MCF 10A (cell line): ENCODE results near the gene RNF150. TPM values are rescaled to one million over a fixed set of nuclear protein-coding genes. Genes with fewer than 3 reads are reported as not detected.

Source experiments
- BruUV-seq: library from RNA; stranded (reverse); fragments of 400-500 nt; replicated peaks from 2 replicates; lab custom pipeline; 2021; lab: Mats Ljungman, UMichigan
- CTCF ChIA-PET: fragments of 300-600 bp; sonication (Branson Sonifier 250); formaldehyde crosslinking; extraction: SDS; loops from one replicate; lab custom pipeline; 2021; ENCODE audit warnings: antibody characterized with exemption, inconsistent platforms; lab: Yijun Ruan, JAX
- POLR2A ChIA-PET: fragments of 300-600, 350-650 bp; sonication (Branson Sonifier 250); formaldehyde crosslinking; extraction: SDS; loops from one replicate; lab custom pipeline; 2020; ENCODE audit warnings: antibody characterized with exemption, inconsistent platforms; lab: Yijun Ruan, JAX
- DNase-seq: peaks from one replicate; pipeline ENCODE4 v3.0.0-alpha.2; 2018; ENCODE audit not compliant: unreplicated experiment
- H3K27ac Mint-ChIP-seq: one replicate; pipeline ENCODE4 v1.8.0; 2022; ENCODE audit warnings: mild to moderate bottlenecking, low read depth, mixed read lengths; ENCODE audit not compliant: unreplicated experiment
- H3K27me3 Mint-ChIP-seq: one replicate; pipeline ENCODE4 v1.8.0; 2022; ENCODE audit warnings: mixed read lengths; ENCODE audit not compliant: insufficient read depth, unreplicated experiment
- H3K36me3 Mint-ChIP-seq: one replicate; pipeline ENCODE4 v1.8.0; 2022; ENCODE audit warnings: mild to moderate bottlenecking, moderate library complexity, mixed read lengths; ENCODE audit not compliant: insufficient read depth, unreplicated experiment
- H3K4me1 Mint-ChIP-seq: one replicate; pipeline ENCODE4 v1.8.0; 2022; ENCODE audit warnings: mixed read lengths; ENCODE audit not compliant: insufficient read depth, unreplicated experiment
- H3K4me3 Mint-ChIP-seq: one replicate; pipeline ENCODE4 v1.8.0; 2022; ENCODE audit warnings: mild to moderate bottlenecking, moderate library complexity, mixed read lengths; ENCODE audit not compliant: unreplicated experiment
- H3K9me3 Mint-ChIP-seq: one replicate; pipeline ENCODE4 v1.8.0; 2022; ENCODE audit warnings: mixed read lengths; ENCODE audit not compliant: unreplicated experiment
- intact Hi-C: fragments of 100-400 bp; cut with micrococcal nuclease; formaldehyde crosslinking; loops from 2 replicates; pipeline ENCODE4 v1.14.1; 2022
- total RNA-seq: library from RNA; stranded (reverse); gene quantifications from 2 replicates; pipeline ENCODE4 v1.2.3, GENCODE V29; 2022
- TF ChIP-seq, protein P1 (sequence below): fragments of 200-600 bp; IDR thresholded peaks from one replicate; pipeline ENCODE4 v1.8.0; 2022; ENCODE audit warnings: antibody characterized with exemption, mild to moderate bottlenecking; ENCODE audit not compliant: unreplicated experiment

The RNF150 gene
- total RNA-seq, 1 experiment from 2014 or later: 0.44 TPM

DNA sequence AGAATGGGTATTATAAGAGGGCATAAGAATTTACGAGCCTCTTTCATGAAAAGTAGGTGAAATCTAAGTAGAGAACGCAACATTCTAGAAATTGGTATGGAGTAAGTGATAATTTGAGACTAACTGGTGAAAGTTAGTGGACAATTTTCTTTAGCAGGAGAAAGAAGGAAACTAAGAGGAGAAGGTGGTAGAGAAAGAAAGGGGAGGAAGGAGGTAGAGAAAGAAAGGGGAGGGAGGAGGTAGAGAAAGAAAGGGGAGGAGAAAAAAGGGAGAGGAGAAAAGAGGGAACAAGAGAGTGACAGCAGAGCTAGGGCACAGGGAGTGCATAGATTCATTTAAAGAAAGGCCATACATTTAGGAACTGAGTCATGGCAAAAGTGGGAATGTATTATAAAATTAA lies 94.1 kb downstream of the RNF150 start:
- BruUV-seq: no TSS peak
- CTCF ChIA-PET: interaction anchor here (0.6 kb wide), 1 partner anchor 96 kb away, joined by 3 read pairs; no protein-coding TSS in a partner anchor
- H3K27me3 Mint-ChIP-seq: no peaks in the 10 kb centered on the region
- TF ChIP-seq, protein P1, sequence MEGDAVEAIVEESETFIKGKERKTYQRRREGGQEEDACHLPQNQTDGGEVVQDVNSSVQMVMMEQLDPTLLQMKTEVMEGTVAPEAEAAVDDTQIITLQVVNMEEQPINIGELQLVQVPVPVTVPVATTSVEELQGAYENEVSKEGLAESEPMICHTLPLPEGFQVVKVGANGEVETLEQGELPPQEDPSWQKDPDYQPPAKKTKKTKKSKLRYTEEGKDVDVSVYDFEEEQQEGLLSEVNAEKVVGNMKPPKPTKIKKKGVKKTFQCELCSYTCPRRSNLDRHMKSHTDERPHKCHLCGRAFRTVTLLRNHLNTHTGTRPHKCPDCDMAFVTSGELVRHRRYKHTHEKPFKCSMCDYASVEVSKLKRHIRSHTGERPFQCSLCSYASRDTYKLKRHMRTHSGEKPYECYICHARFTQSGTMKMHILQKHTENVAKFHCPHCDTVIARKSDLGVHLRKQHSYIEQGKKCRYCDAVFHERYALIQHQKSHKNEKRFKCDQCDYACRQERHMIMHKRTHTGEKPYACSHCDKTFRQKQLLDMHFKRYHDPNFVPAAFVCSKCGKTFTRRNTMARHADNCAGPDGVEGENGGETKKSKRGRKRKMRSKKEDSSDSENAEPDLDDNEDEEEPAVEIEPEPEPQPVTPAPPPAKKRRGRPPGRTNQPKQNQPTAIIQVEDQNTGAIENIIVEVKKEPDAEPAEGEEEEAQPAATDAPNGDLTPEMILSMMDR: no peak
- no peak for DNase-seq
- H3K36me3 Mint-ChIP-seq: no peaks in the 10 kb centered on the region
- no peak overlapping the region for H3K27ac Mint-ChIP-seq
- H3K9me3 Mint-ChIP-seq: no peaks in the 10 kb centered on the region
- POLR2A ChIA-PET: no interaction called here
- H3K4me3 Mint-ChIP-seq: no peak overlapping the region
- no peaks in the 10 kb centered on the region for H3K4me1 Mint-ChIP-seq
- intact Hi-C loops: no loop called here

DNA sequence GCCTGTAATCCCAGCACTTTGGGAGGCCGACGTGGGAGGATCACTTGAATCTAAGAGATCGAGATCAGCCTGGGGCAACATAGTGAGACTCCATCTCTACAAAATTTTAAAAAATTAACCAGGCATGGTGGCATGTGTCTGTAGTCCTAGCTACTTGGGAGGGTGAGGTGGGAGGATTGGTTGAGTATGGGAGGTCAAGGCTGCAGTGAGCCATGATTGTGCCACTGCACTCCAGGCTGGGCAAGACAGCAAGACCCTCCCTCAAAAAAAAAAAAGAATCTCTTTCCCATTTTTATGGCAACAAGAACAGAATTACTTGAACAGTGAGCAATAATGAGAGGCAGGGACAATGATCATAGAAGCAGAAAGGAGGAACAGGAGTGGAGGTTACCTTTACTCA lies 94.8 kb downstream of the RNF150 start:
- Mint-ChIP-seq H3K9me3 (no peaks in the 10 kb centered on the region), H3K27me3 (no peaks in the 10 kb centered on the region), H3K27ac (no peak overlapping the region), H3K4me3 (no peak overlapping the region), H3K4me1 (no peaks in the 10 kb centered on the region), H3K36me3 (no peaks in the 10 kb centered on the region)
- DNase-seq: no peak
- TF ChIP-seq, protein P1: no peak
- ChIA-PET CTCF (interaction anchor here (0.5 kb wide), 1 partner anchor 449 kb away, joined by 3 read pairs; no protein-coding TSS in a partner anchor), POLR2A (no interaction called here)
- intact Hi-C loops: no loop called here
- no TSS peak for BruUV-seq

DNA sequence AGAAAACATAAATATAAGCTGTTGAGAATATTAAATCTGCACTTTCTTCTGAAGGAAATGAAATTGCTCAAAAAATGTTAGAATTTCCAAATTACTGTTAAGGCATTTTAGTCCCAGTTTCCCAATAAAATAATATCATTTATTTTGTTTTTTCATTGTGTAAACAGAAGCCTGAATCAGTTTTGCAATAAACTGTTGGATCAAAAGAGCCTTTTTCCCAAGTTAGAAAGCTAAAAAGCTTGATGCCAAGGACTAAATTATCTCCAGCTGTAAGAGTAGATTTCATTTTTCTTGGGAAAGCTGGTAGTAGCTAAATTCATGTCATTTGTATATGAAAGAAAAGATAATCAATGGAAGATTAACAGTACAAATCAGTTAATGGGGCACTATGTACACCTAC lies 95.8 kb downstream of the RNF150 start:
- no TSS peak for BruUV-seq
- CTCF ChIA-PET: no interaction called here
- Mint-ChIP-seq H3K4me1 (no peaks in the 10 kb centered on the region), H3K27ac (no peak overlapping the region), H3K4me3 (no peak overlapping the region), H3K27me3 (no peaks in the 10 kb centered on the region), H3K9me3 (no peaks in the 10 kb centered on the region), H3K36me3 (no peaks in the 10 kb centered on the region)
- TF ChIP-seq, protein P1: no peak
- no peak for DNase-seq
- POLR2A ChIA-PET: no interaction called here
- intact Hi-C loops: no loop called here

DNA sequence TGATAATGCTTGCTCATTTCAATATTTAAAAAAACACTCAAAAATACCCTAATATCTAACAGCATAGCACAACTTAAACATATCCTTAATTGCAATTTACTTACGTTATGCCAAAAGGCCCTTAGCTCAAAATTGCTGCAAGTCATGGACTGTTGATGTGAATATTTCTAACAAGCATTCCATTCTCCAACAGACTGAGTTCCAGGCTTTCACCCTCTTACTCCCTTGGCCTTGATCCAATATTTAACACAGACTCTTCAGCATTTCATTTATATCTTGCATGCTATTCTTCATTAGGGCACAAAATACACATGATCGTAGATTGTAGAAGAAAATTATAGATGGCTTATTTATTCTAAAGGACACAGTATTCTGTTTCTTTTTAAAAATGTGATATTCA lies 96.5 kb downstream of the RNF150 start:
- H3K4me3 Mint-ChIP-seq: no peak overlapping the region
- ChIA-PET CTCF (no interaction called here), POLR2A (no interaction called here)
- no peak for DNase-seq
- H3K36me3 Mint-ChIP-seq: no peaks in the 10 kb centered on the region
- H3K27me3 Mint-ChIP-seq: no peaks in the 10 kb centered on the region
- no peaks in the 10 kb centered on the region for H3K9me3 Mint-ChIP-seq
- no peak overlapping the region for H3K27ac Mint-ChIP-seq
- intact Hi-C loops: no loop called here
- TF ChIP-seq, protein P1: no peak
- BruUV-seq: no TSS peak
- no peaks in the 10 kb centered on the region for H3K4me1 Mint-ChIP-seq
